Astrocyte of the spinal cord (primary cell): ENCODE measurements around the gene C19orf53.

Experiments used
- DNase-seq: peaks from one replicate; pipeline ENCODE4 v3.0.0; 2011; ENCODE audit warnings: low read depth, low spot score
- H3K4me3 ChIP-seq: 2 replicates; pipeline ENCODE4 v1.5.1; 2011; ENCODE audit warnings: low read depth, mild to moderate bottlenecking, low read length, moderate library complexity
- in situ Hi-C: cut with HindIII; loops from 2 replicates; pipeline ENCODE4 v1.10.0; 2017; ENCODE audit warnings: low sequenced_read_pairs
- TF ChIP-seq, protein P1 (sequence below): IDR thresholded peaks from 2 replicates; pipeline ENCODE4 v1.5.1; 2012; ENCODE audit warnings: low read depth, mild to moderate bottlenecking, low read length, inconsistent platforms

The C19orf53 gene

GRCh38 chr19:13813147-13813546, 38.9 kb downstream of the C19orf53 start:
- TF ChIP-seq, protein P1, sequence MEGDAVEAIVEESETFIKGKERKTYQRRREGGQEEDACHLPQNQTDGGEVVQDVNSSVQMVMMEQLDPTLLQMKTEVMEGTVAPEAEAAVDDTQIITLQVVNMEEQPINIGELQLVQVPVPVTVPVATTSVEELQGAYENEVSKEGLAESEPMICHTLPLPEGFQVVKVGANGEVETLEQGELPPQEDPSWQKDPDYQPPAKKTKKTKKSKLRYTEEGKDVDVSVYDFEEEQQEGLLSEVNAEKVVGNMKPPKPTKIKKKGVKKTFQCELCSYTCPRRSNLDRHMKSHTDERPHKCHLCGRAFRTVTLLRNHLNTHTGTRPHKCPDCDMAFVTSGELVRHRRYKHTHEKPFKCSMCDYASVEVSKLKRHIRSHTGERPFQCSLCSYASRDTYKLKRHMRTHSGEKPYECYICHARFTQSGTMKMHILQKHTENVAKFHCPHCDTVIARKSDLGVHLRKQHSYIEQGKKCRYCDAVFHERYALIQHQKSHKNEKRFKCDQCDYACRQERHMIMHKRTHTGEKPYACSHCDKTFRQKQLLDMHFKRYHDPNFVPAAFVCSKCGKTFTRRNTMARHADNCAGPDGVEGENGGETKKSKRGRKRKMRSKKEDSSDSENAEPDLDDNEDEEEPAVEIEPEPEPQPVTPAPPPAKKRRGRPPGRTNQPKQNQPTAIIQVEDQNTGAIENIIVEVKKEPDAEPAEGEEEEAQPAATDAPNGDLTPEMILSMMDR, result no peak
- no peak for DNase-seq
- no peak overlapping the region for H3K4me3 ChIP-seq
- in situ Hi-C loops, result no loop called here

DNA sequence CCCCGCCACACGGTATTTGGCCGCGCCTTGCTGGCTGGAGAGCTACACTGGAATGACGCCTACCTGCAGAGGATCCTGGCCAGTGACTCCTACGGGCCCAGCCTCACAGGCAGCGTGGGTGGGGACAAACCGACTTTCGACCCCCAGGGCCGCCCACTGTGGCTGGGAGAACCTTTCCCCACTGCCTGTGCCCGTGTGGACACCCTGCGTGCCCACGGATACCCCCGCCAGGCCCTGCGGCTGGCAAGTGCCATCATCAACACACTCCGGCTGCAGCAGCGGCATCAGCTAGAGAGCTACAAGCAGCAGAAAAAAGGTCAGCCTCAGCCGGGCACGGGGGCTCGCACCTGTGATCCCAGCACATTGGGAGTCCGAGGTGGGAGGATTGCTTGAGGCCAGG, 40.3 kb downstream of the C19orf53 start:
- DNase-seq, result no peak
- TF ChIP-seq, protein P1, result no peak
- H3K4me3 ChIP-seq, result no peak overlapping the region
- in situ Hi-C loops, result no loop called here

DNA sequence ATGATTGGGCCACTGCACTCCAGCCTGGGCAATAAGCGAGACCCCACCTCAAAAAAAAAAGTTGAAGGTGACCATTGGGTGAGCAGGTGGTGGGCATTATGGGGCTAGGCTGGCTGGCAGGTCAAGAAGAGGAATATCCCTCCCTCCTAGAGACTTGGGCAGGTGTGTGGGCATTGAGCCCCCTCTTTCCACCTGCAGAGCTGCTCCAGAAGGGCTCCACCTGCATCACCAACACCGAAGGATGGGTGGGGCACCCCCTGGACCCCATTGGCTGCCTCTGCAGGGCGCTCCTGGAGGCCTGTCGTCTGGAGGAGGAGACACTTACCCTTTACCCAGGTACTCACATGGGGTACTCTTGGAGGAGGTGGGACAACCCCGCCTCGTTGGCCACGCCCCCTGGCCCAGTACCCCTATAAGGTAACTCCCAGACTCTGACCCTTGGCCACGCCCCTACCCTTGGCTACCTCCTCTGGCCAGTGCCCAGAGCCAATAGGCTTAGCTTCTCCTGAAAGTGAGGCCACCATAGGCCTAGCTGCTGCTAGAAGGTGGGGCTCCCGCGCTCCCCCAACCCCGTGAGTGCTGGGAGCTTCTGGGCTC, 42.9 kb downstream of the C19orf53 start:
- TF ChIP-seq, protein P1, result no peak
- no peak for DNase-seq
- in situ Hi-C loops, result no loop called here
- no peak overlapping the region for H3K4me3 ChIP-seq

- no peak overlapping the region for H3K4me3 ChIP-seq
- no peak for DNase-seq
- in situ Hi-C loops, result no loop called here
- TF ChIP-seq, protein P1, result no peak
These were observed 43.5 kb downstream of the C19orf53 start for GRCh38 chr19:13817615-13818371.

GRCh38 chr19:13819238-13819637, 45.0 kb downstream of the C19orf53 start:
- TF ChIP-seq, protein P1, result no peak
- in situ Hi-C loops, result no loop called here
- H3K4me3 ChIP-seq, result no peak overlapping the region
- no peak for DNase-seq

DNA sequence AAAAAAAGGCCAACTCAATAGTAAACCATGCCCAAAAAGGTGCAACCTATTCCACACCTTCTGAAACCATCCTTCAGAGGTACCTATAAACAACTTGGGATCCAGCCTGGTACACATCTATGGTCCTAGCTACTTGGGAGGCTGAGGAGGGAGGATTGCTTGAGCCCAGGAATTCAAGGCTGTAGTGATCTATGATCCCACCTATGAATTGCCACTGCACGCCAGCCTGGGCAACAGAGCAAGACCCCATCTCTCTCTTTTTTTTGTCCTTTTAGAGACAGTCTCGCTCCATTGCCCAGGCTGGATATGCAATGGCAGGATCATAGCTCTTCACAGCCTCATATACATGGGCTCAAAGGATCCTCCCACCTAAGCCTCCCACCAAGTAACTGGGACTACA, 47.0 kb downstream of the C19orf53 start:
- DNase-seq, result no peak
- TF ChIP-seq, protein P1, result no peak
- no peak overlapping the region for H3K4me3 ChIP-seq
- in situ Hi-C loops, result no loop called here
